Activated CD4-positive, alpha-beta T cell treated with anti-CD3 and anti-CD28 coated beads, Interleukin-2, amount 50 U/mL, for 1 hour (primary cell): ENCODE data around the gene PKNOX1.
"Not testable (repeated sequence)": the region's sequence is repeated elsewhere in the genome, so short reads cannot be mapped to it uniquely, and the experiment has no call there.

Experiments
- DNase-seq: peaks from one replicate; pipeline ENCODE4 v3.0.0-alpha.2; 2020

Gene PKNOX1

GRCh38 chr21:42988236-42988965 is 14.0 kb downstream of the PKNOX1 start:
- DNase-seq, result no peak

GRCh38 chr21:42989370-42989769 is 15.0 kb downstream of the PKNOX1 start:
- not testable (repeated sequence) for DNase-seq

- no peak for DNase-seq
These were observed 15.7 kb downstream of the PKNOX1 start for GRCh38 chr21:42989816-42990650.

- DNase-seq, result no peak
These were observed 17.8 kb downstream of the PKNOX1 start for GRCh38 chr21:42991992-42992740.

- DNase-seq, result no peak
These were observed 18.8 kb downstream of the PKNOX1 start for GRCh38 chr21:42993051-42993712.

- DNase-seq, result no peak
These were observed 22.7 kb downstream of the PKNOX1 start for GRCh38 chr21:42997053-42997452.

GRCh38 chr21:42997983-42998382 is 23.6 kb downstream of the PKNOX1 start:
- DNase-seq, result not testable (repeated sequence)

- DNase-seq, result not testable (repeated sequence)
These were observed 24.8 kb downstream of the PKNOX1 start for GRCh38 chr21:42999152-42999551.

GRCh38 chr21:43000041-43000440 is 25.7 kb downstream of the PKNOX1 start:
- DNase-seq, result not testable (repeated sequence)

GRCh38 chr21:43001316-43001715 is 27.0 kb downstream of the PKNOX1 start:
- no peak for DNase-seq

GRCh38 chr21:43004926-43005325 is 30.6 kb downstream of the PKNOX1 start:
- no peak for DNase-seq

- DNase-seq, result no peak
These were observed 31.3 kb downstream of the PKNOX1 start for GRCh38 chr21:43005635-43006034.

- not testable (repeated sequence) for DNase-seq
These were observed 31.9 kb downstream of the PKNOX1 start for GRCh38 chr21:43006051-43006873.

- DNase-seq, result no peak
These were observed 32.5 kb downstream of the PKNOX1 start for GRCh38 chr21:43006874-43007208.

- no peak for DNase-seq
These were observed 38.2 kb downstream of the PKNOX1 start for GRCh38 chr21:43012596-43012995.

GRCh38 chr21:43015906-43016540 is 41.7 kb downstream of the PKNOX1 start:
- DNase-seq, result no peak

GRCh38 chr21:43016728-43017127 is 42.4 kb downstream of the PKNOX1 start:
- DNase-seq, result no peak

- DNase-seq, result no peak
These were observed 44.2 kb downstream of the PKNOX1 start for GRCh38 chr21:43018519-43018918.

- DNase-seq, result no peak
These were observed 45.8 kb downstream of the PKNOX1 start for GRCh38 chr21:43020177-43020576.

GRCh38 chr21:43020771-43021170 is 46.4 kb downstream of the PKNOX1 start:
- DNase-seq, result no peak

GRCh38 chr21:43021191-43021590 is 46.8 kb downstream of the PKNOX1 start:
- no peak for DNase-seq
